ENCODE measurements around the gene FBXO46. TPM values are rescaled to one million over a fixed set of nuclear protein-coding genes. Genes with fewer than 3 reads are reported as not detected.
A peak's percentile ranks its signal among the peaks of the same experiment; 100 is the strongest.

Gene FBXO46
- total and polyA plus RNA-seq, 10 of the 15 experiments (the other 5 are each of a cell fraction or from before 2014, with no cell fraction given), result 2.5 to 61.5 (median 13.7) TPM

- TF ChIP-seq CEBPZ (IDR thresholded peaks at IDR 0.05; ENCODE audit: low read depth, low read length), result no peak
- no peak for TF ChIP-seq JUNB (IDR thresholded peaks at IDR 0.05)
- no peak for TF ChIP-seq SMARCA5 (IDR thresholded peaks at IDR 0.05)
- peak; percentile 20 to 31; a peak in 2 of 4 replicates for TF ChIP-seq IKZF2 (IDR thresholded peaks at IDR 0.05)
- TF ChIP-seq ZBED1 (IDR thresholded peaks at IDR 0.05; ENCODE audit: borderline replicate concordance), result no peak
- TF ChIP-seq EED (IDR thresholded peaks at IDR 0.05; ENCODE audit: low read depth), result peak; percentile 29; the same call in 1 of the 2 replicates
- TF ChIP-seq CHD2 (IDR thresholded peaks at IDR 0.05; ENCODE audit: borderline replicate concordance, low read depth, low read length), result peak; percentile 93
- TF ChIP-seq CEBPB (IDR thresholded peaks at IDR 0.05; ENCODE audit: borderline replicate concordance in 1 of 2, low read depth in 2 of 2, low read length in 2 of 2), result no peak
- no peak for TF ChIP-seq EP300 (IDR thresholded peaks at IDR 0.05; ENCODE audit: borderline replicate concordance in 1 of 2, control insufficient read depth in 1 of 2, low read depth in 2 of 2, low read length in 2 of 2)
- peak; percentile 51; the same call in 1 of the 2 replicates for TF ChIP-seq E2F4 (IDR thresholded peaks at IDR 0.05; ENCODE audit: low read depth, low read length)
- TF ChIP-seq ZBTB4 (CRISPR knock-in tag; IDR thresholded peaks at IDR 0.05), result no peak
- TF ChIP-seq ATF2 (IDR thresholded peaks at IDR 0.05; ENCODE audit: low read length), result no peak
- TF ChIP-seq RB1 (IDR thresholded peaks at IDR 0.05; ENCODE audit: borderline replicate concordance), result peak; percentile 80; the same call in 1 of the 2 replicates
- no peak for TF ChIP-seq HDAC6 (IDR thresholded peaks at IDR 0.05; ENCODE audit: unreplicated experiment)
- no peak for TF ChIP-seq ZBTB11 (CRISPR knock-in tag; IDR thresholded peaks at IDR 0.05)
Observed at GRCh38 chr19:45730368-45731288, at the start of gene FBXO46 (continued).
